ENCODE measurements around the gene DNAJC3. TPM values are rescaled to one million over a fixed set of nuclear protein-coding genes. Genes with fewer than 3 reads are reported as not detected.
"Not testable (repeated sequence)": the region's sequence is repeated elsewhere in the genome, so short reads cannot be mapped to it uniquely, and the experiment has no call there.

The DNAJC3 gene
- total RNA-seq, 2 donors from 2014 or later = 14.4 to 19.6 TPM

DNA sequence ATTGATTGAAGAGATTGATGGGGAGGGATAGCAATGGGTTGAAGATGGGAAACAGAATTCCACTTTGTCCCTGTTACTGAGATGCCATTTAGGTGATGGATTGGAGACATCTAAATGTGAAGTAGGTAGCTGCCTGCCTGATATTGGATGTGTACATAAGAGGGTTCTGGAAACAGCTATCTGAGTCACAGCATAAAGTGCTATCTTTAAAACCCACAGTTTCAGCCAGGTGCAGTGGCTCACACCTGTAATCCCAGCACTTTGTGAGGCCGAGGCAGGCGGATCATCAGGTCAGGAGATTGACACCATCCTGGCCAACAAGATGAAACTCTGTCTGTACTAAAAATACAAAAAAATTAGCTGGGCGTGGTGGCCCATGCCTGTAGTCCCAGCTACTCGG is 72.6 kb downstream of the DNAJC3 start:
- Mint-ChIP-seq H3K4me3 (no peak overlapping the region), H3K9me3 (no peaks in the 10 kb centered on the region), H3K27me3 (no peaks in the 10 kb centered on the region), H3K36me3 (ENCODE audit: low read depth) (peaks cover 5% of the 10 kb centered on the region), H3K4me1 (peaks cover 5% of the 10 kb centered on the region), H3K27ac (peak overlapping the region; percentile 43)
- no peak for ATAC-seq (replicated peaks)

DNA sequence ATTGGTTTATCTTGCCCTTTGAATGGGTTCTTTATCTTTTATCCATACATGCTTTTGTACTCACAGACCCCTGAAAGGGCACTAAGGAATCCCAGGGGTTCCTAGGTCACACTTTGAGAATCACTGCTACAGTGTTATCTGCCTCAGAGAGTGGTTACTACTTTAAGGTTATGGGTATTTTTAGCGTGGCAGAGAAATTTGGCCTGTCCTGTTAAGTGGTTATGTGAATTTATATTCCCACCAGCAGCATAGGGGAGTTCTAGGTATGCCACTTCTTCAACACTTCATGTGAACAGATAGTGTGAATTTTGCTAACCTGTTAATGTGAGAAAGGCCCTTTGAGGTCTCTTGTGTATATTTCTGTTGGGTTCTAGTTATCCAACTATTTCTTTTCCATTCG is 75.7 kb downstream of the DNAJC3 start:
- Mint-ChIP-seq H3K27me3 (no peaks in the 10 kb centered on the region), H3K9me3 (no peaks in the 10 kb centered on the region), H3K36me3 (ENCODE audit: low read depth) (peaks cover 5% of the 10 kb centered on the region), H3K4me3 (no peak overlapping the region), H3K4me1 (peaks cover 10% of the 10 kb centered on the region), H3K27ac (no peak overlapping the region)
- no peak for ATAC-seq (replicated peaks)

DNA sequence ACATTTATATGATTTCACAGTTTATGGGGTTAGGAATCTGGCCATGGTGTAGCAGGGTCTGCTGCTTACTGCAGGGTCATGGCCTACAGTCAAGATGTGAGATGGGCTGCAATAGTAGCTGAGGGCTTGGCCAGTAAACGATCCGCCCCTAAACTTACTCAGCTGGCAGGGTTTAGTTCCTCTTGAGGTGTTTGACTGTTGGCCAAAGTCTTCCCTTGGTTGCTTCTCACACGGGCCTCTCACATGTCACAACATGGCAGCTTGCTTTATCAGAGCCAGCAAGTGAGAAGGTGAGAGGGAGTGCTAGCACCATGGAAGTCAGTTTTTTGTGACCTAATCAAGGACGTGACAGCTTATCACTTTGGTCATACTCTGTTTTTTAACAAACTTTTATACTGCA is 77.1 kb downstream of the DNAJC3 start:
- no peaks in the 10 kb centered on the region for H3K27me3 Mint-ChIP-seq
- peaks cover 8% of the 10 kb centered on the region for H3K4me1 Mint-ChIP-seq
- no peak for ATAC-seq (replicated peaks)
- no peaks in the 10 kb centered on the region for H3K9me3 Mint-ChIP-seq
- H3K4me3 Mint-ChIP-seq = no peak overlapping the region
- H3K36me3 Mint-ChIP-seq (ENCODE audit: low read depth) = peaks cover 16% of the 10 kb centered on the region
- H3K27ac Mint-ChIP-seq = no peak overlapping the region

DNA sequence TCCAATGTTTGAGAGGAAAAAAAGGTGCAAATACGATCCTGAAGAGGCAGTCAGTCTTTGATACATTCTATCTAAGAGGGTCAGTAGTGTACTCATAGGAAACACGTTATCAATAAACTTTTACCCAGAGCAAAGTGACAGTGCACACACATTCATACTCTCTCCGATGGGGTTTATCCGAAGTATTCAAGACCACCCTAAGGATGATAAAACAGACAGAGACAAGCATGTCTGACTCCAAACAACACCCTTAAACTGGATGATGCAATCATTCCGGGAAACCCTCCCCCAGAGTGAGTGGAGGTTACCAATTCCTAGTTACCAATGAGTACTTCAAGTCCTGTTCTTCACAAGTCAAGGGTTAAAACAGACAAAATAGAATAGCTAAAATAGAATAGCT is 79.1 kb downstream of the DNAJC3 start:
- Mint-ChIP-seq H3K4me3 (no peak overlapping the region), H3K36me3 (ENCODE audit: low read depth) (peaks cover 33% of the 10 kb centered on the region), H3K4me1 (peaks cover 5% of the 10 kb centered on the region), H3K9me3 (no peaks in the 10 kb centered on the region), H3K27me3 (no peaks in the 10 kb centered on the region), H3K27ac (peak overlapping the region; percentile 76)
- ATAC-seq (replicated peaks) = no peak

DNA sequence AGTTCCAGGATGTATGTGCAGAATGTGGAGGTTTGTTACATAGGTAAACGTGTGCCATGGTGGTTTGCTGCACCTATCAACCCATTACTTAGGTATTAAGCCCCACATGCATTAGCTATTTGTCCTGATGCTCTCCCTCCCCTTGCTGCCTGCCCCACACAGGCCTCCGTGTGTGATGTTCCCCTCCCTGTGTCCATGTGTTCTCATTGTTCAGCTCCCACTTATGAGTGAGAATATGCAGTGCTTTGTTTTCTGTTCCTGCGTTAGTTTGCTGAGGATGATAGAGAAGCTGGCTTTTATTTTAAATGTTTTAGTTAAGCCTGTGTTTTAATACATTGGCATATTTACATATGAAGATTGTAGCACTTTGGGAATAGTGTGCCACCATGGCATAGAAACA is 85.7 kb downstream of the DNAJC3 start:
- H3K27ac Mint-ChIP-seq; H3K4me1 Mint-ChIP-seq; H3K9me3 Mint-ChIP-seq; ATAC-seq (replicated peaks); H3K4me3 Mint-ChIP-seq; H3K27me3 Mint-ChIP-seq: not testable (repeated sequence)
- H3K36me3 Mint-ChIP-seq (ENCODE audit: low read depth) = peaks cover 92% of the 10 kb centered on the region

DNA sequence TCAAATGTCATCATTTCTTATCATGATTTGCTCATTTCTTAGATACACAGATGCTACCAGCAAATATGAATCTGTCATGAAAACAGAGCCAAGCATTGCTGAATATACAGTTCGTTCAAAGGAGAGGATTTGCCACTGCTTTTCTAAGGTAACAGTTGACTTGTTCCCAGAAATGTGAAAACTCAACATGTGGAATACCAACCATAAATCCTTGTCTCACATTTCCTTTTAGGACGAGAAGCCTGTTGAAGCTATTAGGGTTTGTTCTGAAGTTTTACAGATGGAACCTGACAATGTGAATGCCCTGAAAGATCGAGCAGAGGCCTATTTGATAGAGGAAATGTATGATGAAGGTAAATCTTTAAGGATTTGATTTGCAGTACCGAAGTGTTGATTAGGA is 86.7 kb downstream of the DNAJC3 start:
- no peaks in the 10 kb centered on the region for H3K27me3 Mint-ChIP-seq
- H3K4me3 Mint-ChIP-seq = no peak overlapping the region
- H3K27ac Mint-ChIP-seq = no peak overlapping the region
- peaks cover 94% of the 10 kb centered on the region for H3K36me3 Mint-ChIP-seq (ENCODE audit: low read depth)
- no peaks in the 10 kb centered on the region for H3K4me1 Mint-ChIP-seq
- no peak for ATAC-seq (replicated peaks)
- no peaks in the 10 kb centered on the region for H3K9me3 Mint-ChIP-seq

DNA sequence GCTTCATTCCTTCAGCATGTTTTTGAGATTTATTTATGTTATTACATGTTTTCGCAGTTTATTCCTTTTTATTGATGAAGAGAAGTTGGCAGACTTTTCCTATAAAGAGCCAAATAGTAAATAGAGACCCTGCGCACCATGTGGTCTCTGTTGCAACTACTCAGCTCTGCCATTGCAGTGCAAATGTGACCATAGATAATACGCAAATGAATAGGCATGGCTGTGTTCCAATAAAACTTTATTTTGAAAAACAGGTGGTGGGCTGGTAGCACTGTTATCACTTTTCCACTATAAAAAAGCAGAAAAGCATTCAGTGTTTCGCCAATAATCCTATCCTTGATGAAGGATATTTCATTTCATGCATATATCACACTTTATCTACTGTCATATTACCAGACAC is 95.0 kb downstream of the DNAJC3 start:
- Mint-ChIP-seq H3K4me1 (peaks cover 13% of the 10 kb centered on the region), H3K9me3 (no peaks in the 10 kb centered on the region), H3K27ac (no peak overlapping the region), H3K27me3 (no peaks in the 10 kb centered on the region), H3K4me3 (no peak overlapping the region), H3K36me3 (ENCODE audit: low read depth) (peaks cover 78% of the 10 kb centered on the region)
- no peak for ATAC-seq (replicated peaks)

DNA sequence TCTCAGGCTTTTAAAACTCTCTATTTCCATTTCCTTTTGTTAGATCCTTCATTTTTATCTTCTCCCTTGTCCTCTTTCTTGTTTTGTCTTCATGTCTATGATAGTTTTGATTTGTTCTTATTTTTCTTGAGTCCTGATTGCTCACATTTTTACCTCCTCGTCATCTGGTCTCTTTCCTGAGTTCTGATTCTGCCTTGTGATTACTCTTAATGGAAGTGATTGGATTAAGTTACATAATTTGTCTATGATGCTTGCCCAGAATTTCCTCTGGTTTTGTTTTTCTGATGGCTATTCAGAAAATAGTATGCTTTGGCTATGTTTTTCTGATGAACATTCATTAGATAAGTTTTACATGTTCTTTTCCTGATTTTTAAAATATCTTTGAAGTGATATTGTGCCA is 102.6 kb downstream of the DNAJC3 start:
- Mint-ChIP-seq H3K36me3 (ENCODE audit: low read depth) (peaks cover 37% of the 10 kb centered on the region), H3K27me3 (no peaks in the 10 kb centered on the region), H3K27ac (no peak overlapping the region), H3K4me1 (peaks cover 10% of the 10 kb centered on the region), H3K4me3 (no peak overlapping the region), H3K9me3 (no peaks in the 10 kb centered on the region)
- ATAC-seq (replicated peaks) = no peak

DNA sequence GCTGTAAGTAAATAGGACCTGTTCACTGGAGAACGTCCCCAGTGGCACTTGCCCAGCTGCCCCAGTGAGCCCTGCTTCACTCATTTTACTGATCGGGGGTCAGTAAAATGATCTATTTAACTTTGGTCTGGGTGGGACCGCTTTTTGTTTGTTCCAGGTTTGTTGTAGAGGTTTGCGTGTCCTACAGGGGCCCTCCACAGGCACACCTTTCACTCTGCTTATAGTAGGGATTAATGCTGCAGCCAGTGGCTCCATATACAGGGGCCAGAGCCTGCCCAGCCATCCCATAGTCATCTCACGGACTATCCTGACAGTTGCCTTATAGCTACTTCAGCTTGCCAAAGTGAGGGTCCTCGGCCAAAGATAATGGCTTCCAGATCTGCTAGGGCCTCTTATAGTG is 104.1 kb downstream of the DNAJC3 start:
- no peak for ATAC-seq (replicated peaks)
- Mint-ChIP-seq H3K36me3 (ENCODE audit: low read depth) (peaks cover 32% of the 10 kb centered on the region), H3K27me3 (no peaks in the 10 kb centered on the region), H3K27ac (no peak overlapping the region), H3K4me1 (peaks cover 5% of the 10 kb centered on the region), H3K9me3 (no peaks in the 10 kb centered on the region), H3K4me3 (no peak overlapping the region)

DNA sequence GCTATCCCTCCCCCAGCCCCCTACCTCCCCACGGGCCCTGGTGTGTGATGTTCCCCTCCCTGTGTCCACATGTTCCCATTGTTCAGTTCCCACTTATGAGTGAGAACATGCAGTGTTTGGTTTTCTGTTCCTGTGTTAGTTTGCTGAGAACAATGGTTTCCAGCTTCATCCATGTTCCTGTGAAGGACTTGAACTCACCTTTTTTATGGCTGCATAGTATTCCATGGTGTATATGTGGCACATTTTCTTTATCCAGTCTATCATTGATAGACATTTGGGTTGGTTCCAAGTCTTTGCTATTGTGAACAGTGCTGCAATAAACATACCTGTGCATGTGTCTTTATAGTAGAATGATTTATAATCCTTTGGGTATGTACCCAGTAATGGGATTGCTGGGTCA is 105.0 kb downstream of the DNAJC3 start:
- not testable (repeated sequence) for ATAC-seq (replicated peaks); H3K4me1 Mint-ChIP-seq; H3K27ac Mint-ChIP-seq; H3K27me3 Mint-ChIP-seq; H3K4me3 Mint-ChIP-seq; H3K9me3 Mint-ChIP-seq
- H3K36me3 Mint-ChIP-seq (ENCODE audit: low read depth) = peaks cover 32% of the 10 kb centered on the region

DNA sequence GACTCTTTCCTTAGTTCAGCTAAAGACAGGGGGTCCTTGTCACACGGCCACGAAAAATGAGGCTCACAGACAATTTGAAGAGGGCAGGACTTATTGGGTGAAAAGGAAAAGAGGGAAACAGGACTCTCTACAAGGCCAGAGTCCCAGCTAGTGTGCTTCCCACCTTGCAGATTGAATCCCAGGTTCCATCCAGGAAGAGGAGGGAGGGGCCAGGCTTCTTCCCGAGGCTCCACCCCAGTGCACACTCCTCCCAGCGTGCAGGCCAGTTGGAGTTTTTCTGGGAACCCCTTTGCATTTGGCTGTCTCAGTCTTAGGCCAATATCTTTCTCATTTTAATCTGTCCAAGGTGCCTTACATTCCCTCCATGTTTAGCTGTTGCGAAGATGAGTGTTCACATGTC is 106.8 kb downstream of the DNAJC3 start:
- Mint-ChIP-seq H3K4me3 (no peak overlapping the region), H3K9me3 (no peaks in the 10 kb centered on the region), H3K27me3 (no peaks in the 10 kb centered on the region), H3K36me3 (ENCODE audit: low read depth) (peaks cover 34% of the 10 kb centered on the region), H3K4me1 (no peaks in the 10 kb centered on the region), H3K27ac (no peak overlapping the region)
- no peak for ATAC-seq (replicated peaks)

DNA sequence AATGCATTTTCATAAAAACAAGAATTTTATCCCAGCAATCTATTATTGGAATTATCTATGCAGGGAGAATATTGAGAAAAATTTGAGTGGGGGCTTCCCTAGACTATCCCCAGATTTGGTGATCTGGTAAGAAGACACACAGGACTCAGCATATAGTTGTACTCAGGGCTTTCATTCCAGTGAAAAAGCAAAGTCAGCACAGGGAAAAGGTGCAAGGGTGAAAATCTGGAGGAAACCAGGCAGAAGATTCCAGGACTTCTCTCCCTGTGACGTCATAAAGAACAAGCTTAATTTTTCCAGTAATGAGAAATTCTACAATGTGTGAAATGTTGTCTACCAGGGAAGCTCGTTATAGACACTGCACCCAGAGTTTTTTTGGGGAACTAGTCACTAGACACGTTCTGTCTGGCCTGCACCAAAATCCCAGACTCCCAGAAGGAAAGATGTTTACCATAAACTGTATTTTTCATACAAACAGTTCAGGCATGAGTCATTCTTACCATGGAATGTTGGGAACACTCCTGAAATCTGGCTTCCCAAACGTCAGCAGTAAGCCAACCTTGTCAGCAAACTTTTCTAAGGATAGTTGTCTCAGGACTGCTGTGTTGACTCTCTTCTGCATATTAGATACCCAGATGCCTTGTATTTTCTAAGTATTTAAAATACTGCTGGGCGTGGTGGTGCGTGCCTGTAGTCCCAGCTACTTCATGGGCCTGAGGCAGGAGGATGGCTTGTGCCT is 107.4 kb downstream of the DNAJC3 start:
- H3K9me3 Mint-ChIP-seq = no peaks in the 10 kb centered on the region
- ATAC-seq (replicated peaks) = no peak
- H3K4me1 Mint-ChIP-seq = no peaks in the 10 kb centered on the region
- H3K36me3 Mint-ChIP-seq (ENCODE audit: low read depth) = peaks cover 39% of the 10 kb centered on the region
- no peak overlapping the region for H3K27ac Mint-ChIP-seq
- no peaks in the 10 kb centered on the region for H3K27me3 Mint-ChIP-seq
- no peak overlapping the region for H3K4me3 Mint-ChIP-seq

DNA sequence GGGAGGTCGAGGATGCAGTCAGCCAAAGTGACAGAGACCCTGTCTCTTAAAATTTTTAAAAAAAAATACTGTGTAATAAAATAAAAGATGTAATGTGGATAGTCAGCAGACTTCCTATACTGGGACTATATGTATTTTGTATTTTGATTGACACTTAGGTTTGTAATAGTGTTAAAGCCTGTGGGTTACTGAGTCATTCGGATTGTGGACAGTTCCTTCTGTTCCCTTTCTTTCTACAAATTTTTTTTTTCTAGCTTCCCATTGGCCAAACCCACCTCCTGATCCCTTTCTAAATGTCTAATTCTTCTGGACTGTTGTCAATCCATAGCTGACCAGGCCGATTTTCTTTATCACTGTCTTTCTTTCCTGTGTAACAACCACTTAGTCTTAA is 108.0 kb downstream of the DNAJC3 start:
- Mint-ChIP-seq H3K4me1 (no peaks in the 10 kb centered on the region), H3K4me3 (no peak overlapping the region), H3K27ac (no peak overlapping the region), H3K36me3 (ENCODE audit: low read depth) (peaks cover 45% of the 10 kb centered on the region), H3K9me3 (no peaks in the 10 kb centered on the region), H3K27me3 (no peaks in the 10 kb centered on the region)
- ATAC-seq (replicated peaks) = no peak

DNA sequence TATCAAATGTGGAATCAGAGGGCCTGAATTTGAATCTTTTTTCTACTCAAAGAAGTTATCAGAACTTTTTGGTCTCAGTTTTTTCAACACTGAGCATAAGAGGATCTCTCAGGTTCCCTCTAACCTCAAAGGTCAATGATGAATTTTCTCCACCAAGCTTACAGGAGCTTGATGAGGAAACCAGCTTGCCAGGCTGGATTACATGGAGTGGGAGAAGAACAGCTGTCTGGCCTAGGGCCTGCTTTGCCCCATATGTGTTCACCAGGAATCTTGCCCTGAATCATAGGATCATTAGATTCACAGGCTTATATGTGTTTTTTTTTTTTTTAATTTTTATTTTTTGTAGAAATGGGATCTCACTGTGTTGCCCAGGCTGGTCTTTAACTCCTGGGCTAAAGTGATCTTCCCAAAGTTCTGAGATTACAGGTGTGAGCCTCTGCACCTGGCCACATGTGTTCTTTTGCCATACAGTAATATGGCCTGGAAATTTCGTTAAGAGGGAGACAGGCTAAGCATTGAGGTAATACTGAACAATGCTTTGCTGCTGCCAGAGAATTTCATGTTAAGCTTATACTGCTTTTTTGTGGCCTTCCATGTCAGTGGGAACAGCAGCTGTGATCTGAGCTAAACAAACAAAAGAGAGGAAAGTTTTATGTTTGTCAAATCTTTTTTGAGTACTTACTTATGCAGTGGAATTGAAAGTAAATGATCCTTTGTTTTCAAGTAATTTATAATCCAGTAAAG is 110.6 kb downstream of the DNAJC3 start:
- Mint-ChIP-seq H3K27ac (no peak overlapping the region), H3K9me3 (no peaks in the 10 kb centered on the region), H3K27me3 (no peaks in the 10 kb centered on the region), H3K4me3 (no peak overlapping the region), H3K4me1 (no peaks in the 10 kb centered on the region), H3K36me3 (ENCODE audit: low read depth) (peaks cover 71% of the 10 kb centered on the region)
- ATAC-seq (replicated peaks) = no peak

DNA sequence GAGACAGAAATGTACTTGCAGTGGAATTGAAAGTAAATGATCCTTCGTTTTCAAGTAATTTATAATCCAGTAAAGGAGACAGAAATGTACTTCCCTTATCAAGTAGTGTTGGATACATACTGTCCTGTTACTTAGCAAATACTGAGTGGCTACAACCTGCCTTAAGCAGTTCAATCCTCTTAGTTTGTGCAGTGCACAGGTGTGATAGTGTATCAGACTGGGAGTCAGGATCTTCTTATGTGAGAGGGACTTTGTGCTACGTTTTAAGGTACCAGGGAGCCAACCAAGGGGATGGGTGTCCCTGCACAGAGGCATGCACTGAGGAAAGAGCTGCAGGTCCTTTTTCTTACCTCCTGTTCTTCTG is 111.1 kb downstream of the DNAJC3 start:
- no peak overlapping the region for H3K27ac Mint-ChIP-seq
- no peaks in the 10 kb centered on the region for H3K9me3 Mint-ChIP-seq
- H3K4me1 Mint-ChIP-seq = no peaks in the 10 kb centered on the region
- H3K4me3 Mint-ChIP-seq = no peak overlapping the region
- no peak for ATAC-seq (replicated peaks)
- H3K27me3 Mint-ChIP-seq = no peaks in the 10 kb centered on the region
- peaks cover 77% of the 10 kb centered on the region for H3K36me3 Mint-ChIP-seq (ENCODE audit: low read depth)
